Astrocyte of the cerebellum (primary cell): ENCODE measurements around the gene CEP44.

Experiments
- DNase-seq: peaks from one replicate; pipeline ENCODE4 v3.0.0-alpha.2; 2011; ENCODE audit warnings: low read depth
- H3K4me3 ChIP-seq: 2 replicates; pipeline ENCODE4 v1.5.1; 2011; ENCODE audit warnings: mild to moderate bottlenecking, low read depth, low read length, moderate library complexity
- CTCF ChIP-seq: IDR thresholded peaks from 2 replicates; pipeline ENCODE4 v1.5.1; 2012; ENCODE audit warnings: low read length, low read depth, moderate library complexity, mild to moderate bottlenecking; ENCODE audit errors: missing control alignments
- in situ Hi-C: cut with HindIII; loops from 2 replicates; pipeline ENCODE4 v1.10.0; 2017; ENCODE audit warnings: low sequenced_read_pairs

Gene CEP44

GRCh38 chr4:174262624-174263444 is 20.9 kb upstream of the CEP44 start:
- no peak for DNase-seq
- in situ Hi-C loops: no loop called here

DNA sequence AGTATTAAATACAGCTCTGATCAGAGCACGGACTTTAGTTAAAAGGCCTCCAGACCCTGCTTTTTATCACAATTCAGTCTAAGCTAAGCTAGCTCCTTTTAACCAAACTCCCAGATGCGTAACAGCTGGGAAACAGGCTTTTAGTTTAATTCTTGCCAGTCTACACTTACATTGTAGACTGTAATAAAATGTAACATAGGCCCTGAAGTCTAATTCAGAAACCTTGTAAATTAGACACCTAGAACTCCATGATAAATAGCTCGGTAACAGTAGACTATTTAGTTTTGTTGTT is 20.3 kb upstream of the CEP44 start:
- no peak overlapping the region for H3K4me3 ChIP-seq
- in situ Hi-C loops: no loop called here
- TF ChIP-seq CTCF: no peak
- DNase-seq: no peak

More at GRCh38 chr4:174262624-174263444, 20.9 kb upstream of the CEP44 start:
- H3K4me3 ChIP-seq: no peak overlapping the region
- no peak for TF ChIP-seq CTCF

GRCh38 chr4:174265916-174266315 is 17.8 kb upstream of the CEP44 start:
- TF ChIP-seq CTCF: no peak
- H3K4me3 ChIP-seq: no peak overlapping the region
- DNase-seq: no peak
- in situ Hi-C loops: no loop called here

- in situ Hi-C loops: no loop called here
- DNase-seq: no peak
- TF ChIP-seq CTCF: no peak
- H3K4me3 ChIP-seq: no peak overlapping the region
Measured at GRCh38 chr4:174266416-174266815, 17.3 kb upstream of the CEP44 start.

GRCh38 chr4:174273930-174274329 is 9.8 kb upstream of the CEP44 start:
- TF ChIP-seq CTCF: no peak
- DNase-seq: no peak
- in situ Hi-C loops: no loop called here
- no peak overlapping the region for H3K4me3 ChIP-seq

DNA sequence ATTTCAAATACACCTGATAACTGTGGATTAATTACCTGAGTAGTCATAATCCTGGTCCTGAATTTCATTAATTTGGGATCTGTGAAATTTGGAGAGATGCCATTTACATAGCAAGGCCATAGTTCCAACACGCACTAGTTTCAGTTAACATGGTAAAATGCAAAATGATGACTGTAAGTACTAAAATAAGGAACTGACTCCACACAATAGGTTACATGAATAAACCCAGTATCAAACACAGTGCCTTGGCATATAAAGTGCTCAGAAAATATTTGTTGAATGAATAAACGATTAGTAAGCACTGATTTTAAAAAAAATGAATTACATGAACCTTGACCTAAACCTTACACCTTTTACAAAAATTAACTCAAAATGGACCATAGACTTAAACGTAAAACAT is 9.3 kb upstream of the CEP44 start:
- in situ Hi-C loops: no loop called here
- no peak for TF ChIP-seq CTCF
- H3K4me3 ChIP-seq: no peak overlapping the region

More for the DNA sequence above, 9.3 kb upstream of the CEP44 start:
- DNase-seq: no peak
